Neural crest cell (in vitro differentiated cells): Measurements from ENCODE around the gene PHF12. TPM values are rescaled to one million over a fixed set of nuclear protein-coding genes. Genes with fewer than 3 reads are reported as not detected.

Experiments used
- DNase-seq: peaks from one replicate; pipeline ENCODE4 v3.0.0; 2021; ENCODE audit warnings: low read depth, mixed read lengths, low spot score
- H3K27ac Mint-ChIP-seq: one replicate; pipeline ENCODE4 v1.8.0; 2021; ENCODE audit warnings: mild to moderate bottlenecking, mixed read lengths; ENCODE audit not compliant: unreplicated experiment
- H3K27me3 Mint-ChIP-seq: 2 replicates; pipeline ENCODE4 v1.8.0; 2021; ENCODE audit warnings: low read depth, mild to moderate bottlenecking, mixed read lengths
- H3K36me3 Mint-ChIP-seq: 2 replicates; pipeline ENCODE4 v1.8.0; 2021; ENCODE audit warnings: low read depth, mild to moderate bottlenecking, mixed read lengths
- H3K4me1 Mint-ChIP-seq: 2 replicates; pipeline ENCODE4 v1.8.0; 2021; ENCODE audit warnings: mixed read lengths
- H3K4me3 Mint-ChIP-seq: one replicate; pipeline ENCODE4 v1.8.0; 2021; ENCODE audit warnings: mild to moderate bottlenecking, mixed read lengths
- H3K9me3 Mint-ChIP-seq: 2 replicates; pipeline ENCODE4 v1.8.0; 2021; ENCODE audit warnings: mixed read lengths
- total RNA-seq: library from RNA; stranded (reverse); gene quantifications from 2 replicates; pipeline ENCODE4 v1.2.1, GENCODE V29; 2021
- TF ChIP-seq, protein P1 (sequence below): fragments of 200-600 bp; sonication (generic); conservative IDR thresholded peaks from 2 replicates; pipeline ENCODE4 v1.5.0; 2021; ENCODE audit warnings: antibody characterized with exemption, mild to moderate bottlenecking

The PHF12 gene
- total RNA-seq, 1 donor from 2014 or later: 64.7 TPM

DNA sequence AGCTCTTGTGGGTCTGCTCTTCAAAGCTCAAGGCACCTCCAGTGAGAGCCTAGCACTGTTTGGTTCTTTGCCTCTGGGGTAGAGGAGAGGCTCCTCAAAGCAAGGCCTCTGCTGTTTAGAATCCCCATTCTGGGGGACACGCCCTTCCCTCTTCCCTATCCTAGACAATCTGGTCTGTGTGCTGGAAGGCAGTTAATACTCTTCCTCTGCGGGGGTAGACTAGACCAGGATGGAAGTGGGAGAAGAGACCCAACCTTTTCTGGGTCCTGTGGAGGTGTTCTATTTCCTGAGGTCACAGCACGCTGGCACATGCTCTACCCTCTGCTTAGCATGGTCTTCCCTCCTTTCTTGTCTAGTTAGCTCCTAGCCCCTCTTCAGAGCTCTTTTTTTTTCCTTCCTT, 88.8 kb downstream of the PHF12 start:
- no peak for DNase-seq
- TF ChIP-seq, protein P1, sequence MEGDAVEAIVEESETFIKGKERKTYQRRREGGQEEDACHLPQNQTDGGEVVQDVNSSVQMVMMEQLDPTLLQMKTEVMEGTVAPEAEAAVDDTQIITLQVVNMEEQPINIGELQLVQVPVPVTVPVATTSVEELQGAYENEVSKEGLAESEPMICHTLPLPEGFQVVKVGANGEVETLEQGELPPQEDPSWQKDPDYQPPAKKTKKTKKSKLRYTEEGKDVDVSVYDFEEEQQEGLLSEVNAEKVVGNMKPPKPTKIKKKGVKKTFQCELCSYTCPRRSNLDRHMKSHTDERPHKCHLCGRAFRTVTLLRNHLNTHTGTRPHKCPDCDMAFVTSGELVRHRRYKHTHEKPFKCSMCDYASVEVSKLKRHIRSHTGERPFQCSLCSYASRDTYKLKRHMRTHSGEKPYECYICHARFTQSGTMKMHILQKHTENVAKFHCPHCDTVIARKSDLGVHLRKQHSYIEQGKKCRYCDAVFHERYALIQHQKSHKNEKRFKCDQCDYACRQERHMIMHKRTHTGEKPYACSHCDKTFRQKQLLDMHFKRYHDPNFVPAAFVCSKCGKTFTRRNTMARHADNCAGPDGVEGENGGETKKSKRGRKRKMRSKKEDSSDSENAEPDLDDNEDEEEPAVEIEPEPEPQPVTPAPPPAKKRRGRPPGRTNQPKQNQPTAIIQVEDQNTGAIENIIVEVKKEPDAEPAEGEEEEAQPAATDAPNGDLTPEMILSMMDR: no peak
- Mint-ChIP-seq H3K4me3 (no peak overlapping the region), H3K9me3 (no peaks in the 10 kb centered on the region), H3K27me3 (no peaks in the 10 kb centered on the region), H3K36me3 (peaks cover 3% of the 10 kb centered on the region), H3K4me1 (no peaks in the 10 kb centered on the region), H3K27ac (no peak overlapping the region)

DNA sequence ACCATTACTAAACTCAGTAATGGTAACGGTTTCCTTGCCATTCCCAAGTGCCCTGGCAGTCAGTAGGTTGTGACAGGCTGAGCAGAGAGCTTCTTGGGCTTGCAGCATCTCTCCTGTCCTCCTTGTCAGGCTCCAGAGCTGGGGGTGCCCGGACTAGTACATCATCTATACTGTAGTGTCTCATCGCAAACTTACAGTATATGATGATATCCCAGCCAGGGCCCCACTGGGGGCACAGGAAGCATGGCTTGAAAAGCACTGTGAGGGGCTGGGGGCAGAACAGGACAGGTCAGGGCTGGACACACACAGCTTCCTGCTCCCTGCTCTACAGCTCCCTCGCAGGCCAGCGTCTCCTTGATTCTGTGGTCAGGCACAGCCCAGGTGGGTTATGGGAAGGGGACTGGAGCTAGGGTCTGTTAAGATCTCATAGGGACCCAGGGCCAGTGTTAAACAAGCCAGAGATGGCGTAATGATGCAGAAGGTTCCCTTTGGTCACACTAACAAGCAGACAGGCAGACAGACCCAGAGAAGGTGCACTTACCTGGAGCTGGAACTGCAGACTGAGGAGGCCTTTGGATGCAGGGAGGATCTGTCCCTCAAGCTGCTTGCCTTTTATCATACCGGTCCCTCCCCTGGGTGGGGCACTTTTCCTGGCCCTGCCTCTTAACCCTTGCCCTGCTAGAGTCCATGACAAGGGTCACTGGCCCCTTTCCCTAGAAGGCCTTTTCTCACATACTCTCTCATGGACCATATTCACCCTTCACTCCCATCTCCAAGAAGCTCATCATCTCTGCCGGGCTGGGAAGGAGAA, 89.7 kb downstream of the PHF12 start:
- TF ChIP-seq, protein P1: no peak
- Mint-ChIP-seq H3K27ac (no peak overlapping the region), H3K27me3 (no peaks in the 10 kb centered on the region), H3K4me3 (peak overlapping the region; percentile 49), H3K9me3 (no peaks in the 10 kb centered on the region), H3K4me1 (no peaks in the 10 kb centered on the region), H3K36me3 (peaks cover 3% of the 10 kb centered on the region)
- DNase-seq: no peak

DNA sequence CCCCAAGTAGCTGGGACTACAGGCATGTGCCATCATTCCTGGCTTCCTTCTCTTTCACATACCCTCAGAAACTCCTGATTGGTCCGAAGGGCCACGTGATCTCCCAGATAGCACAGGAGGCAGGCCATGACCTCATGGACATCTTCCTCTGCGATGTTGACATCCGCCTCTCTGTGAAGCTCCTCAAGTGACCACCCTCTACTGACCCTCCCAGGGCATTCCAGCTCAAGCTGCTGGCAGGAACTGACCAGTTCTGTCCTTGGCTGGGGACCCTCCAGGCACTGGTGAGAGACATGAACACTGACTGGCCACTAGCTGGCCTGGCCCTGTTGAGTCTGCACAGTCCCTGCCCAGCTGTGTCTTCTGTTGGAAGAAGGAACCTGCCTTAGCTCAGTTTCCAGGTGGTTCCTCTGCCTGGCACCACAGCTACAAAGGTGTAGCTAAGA, 90.9 kb downstream of the PHF12 start:
- Mint-ChIP-seq H3K4me1 (peaks cover 4% of the 10 kb centered on the region), H3K4me3 (no peak overlapping the region), H3K27ac (no peak overlapping the region), H3K36me3 (peaks cover 3% of the 10 kb centered on the region), H3K9me3 (no peaks in the 10 kb centered on the region), H3K27me3 (no peaks in the 10 kb centered on the region)
- TF ChIP-seq, protein P1: no peak
- no peak for DNase-seq

DNA sequence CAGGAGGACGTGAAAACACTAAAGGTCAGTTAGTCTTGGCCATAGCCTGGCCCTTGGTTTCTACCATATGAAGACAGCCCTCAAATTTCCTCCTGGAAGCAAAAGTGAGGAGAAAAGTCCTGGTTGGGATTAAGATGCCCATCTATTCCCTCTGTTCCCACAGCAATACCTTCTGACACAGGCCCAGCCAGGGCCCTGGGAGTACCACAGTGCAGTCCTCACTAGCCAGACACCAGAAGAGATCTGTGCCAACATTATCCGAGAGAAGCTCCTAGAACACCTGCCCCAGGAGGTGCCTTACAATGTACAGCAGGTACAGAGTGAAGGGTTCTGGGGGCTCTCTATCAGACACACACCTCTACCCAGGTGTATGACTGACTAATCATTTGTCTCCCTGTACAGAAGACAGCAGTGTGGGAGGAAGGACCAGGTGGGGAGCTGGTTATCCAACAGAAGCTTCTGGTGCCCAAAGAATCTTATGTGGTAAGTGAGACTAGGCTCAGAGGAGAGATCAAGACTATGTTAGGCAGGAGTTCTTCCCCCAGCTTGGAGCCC, 92.4 kb downstream of the PHF12 start:
- Mint-ChIP-seq H3K4me1 (peaks cover 18% of the 10 kb centered on the region), H3K4me3 (no peak overlapping the region), H3K27me3 (no peaks in the 10 kb centered on the region), H3K36me3 (peaks cover 3% of the 10 kb centered on the region), H3K9me3 (no peaks in the 10 kb centered on the region), H3K27ac (no peak overlapping the region)
- no peak for DNase-seq
- TF ChIP-seq, protein P1: no peak

DNA sequence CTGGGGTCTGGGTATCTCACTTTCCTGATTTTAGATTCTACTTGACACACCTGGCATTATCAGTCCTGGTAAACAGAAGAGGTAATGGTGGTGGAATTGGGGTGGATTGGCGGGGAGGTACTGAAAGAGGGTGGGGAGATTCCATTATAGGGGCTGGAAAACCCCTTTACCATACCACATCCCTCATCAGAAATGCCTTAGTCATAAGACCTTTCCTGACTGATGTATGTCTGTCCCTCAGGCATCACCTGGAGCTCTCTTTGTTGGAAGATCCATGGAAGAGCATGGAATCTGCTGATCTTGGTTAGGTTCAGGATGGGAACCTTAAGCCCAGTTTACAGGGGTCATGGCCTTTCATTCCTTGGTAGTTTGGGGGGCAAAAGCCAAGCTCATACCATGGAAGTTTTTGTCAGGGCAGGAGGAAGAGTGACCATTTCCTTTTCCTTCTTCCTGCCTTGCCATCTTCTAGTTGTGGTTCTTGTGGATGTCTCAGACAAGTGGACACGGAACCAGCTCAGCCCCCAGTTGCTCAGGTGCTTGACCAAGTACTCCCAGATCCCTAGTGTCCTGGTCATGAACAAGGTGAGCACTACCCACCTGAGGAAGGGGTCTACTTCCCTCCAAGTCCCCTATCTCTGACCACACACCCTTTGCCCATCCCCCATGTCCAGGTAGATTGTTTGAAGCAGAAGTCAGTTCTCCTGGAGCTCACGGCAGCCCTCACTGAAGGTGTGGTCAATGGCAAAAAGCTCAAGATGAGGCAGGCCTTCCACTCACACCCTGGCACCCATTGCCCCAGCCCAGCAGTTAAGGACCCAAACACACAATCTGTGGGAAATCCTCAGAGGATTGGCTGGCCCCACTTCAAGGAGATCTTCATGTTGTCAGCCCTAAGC, 93.2 kb downstream of the PHF12 start:
- no peak for DNase-seq
- Mint-ChIP-seq H3K36me3 (peaks cover 3% of the 10 kb centered on the region), H3K27me3 (no peaks in the 10 kb centered on the region), H3K27ac (no peak overlapping the region), H3K9me3 (no peaks in the 10 kb centered on the region), H3K4me1 (peaks cover 18% of the 10 kb centered on the region), H3K4me3 (peak overlapping the region; percentile 71)
- TF ChIP-seq, protein P1: no peak
